GM19467 (cell line): Measurements from ENCODE around the gene CCDC149.

ENCODE experiments used
- ATAC-seq: cut with Tn5 transposase; IDR thresholded peaks from one replicate; pipeline ENCODE4 v1.9.1; 2021; ENCODE audit warnings: mild to moderate bottlenecking, moderate library complexity; ENCODE audit not compliant: unreplicated experiment

The CCDC149 gene

DNA sequence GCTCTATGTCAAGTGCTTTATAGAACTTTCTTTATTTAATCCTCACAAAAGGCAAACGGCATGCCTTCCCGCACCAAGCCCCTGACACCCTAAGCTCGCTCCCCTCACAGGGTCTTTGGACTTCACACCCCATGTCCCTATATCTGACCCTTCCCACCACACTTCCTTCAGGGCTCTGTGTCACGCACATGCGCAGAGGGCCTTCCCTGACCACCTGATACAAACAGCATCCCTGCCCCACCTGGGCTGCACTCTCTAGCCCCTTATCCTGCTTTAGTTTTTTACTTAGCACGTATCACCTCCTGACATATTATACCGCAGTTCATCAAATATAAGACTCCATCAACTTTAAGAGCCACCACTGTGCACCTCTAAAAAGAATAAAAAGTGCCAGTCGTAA lies 67.7 kb downstream of the CCDC149 start:
- ATAC-seq, result no peak

DNA sequence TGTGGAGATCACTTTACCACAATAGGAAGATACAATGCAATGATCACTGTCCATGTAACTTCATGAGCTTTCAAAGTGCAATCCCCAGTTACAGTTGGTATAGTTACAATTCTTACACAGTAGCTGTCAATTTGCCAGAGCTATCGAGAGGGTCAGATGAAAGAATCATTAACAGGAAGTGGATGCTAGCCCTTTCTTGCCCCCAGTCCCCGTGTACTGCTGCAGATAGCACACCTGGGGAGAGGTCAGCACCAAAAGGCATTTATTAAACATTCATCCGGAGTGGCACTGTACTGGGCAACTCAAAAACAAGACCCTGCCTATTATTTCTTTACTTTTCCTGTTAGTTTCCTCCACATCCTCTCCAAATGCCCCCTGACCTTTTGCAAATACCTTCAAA lies 69.7 kb downstream of the CCDC149 start:
- no peak for ATAC-seq

DNA sequence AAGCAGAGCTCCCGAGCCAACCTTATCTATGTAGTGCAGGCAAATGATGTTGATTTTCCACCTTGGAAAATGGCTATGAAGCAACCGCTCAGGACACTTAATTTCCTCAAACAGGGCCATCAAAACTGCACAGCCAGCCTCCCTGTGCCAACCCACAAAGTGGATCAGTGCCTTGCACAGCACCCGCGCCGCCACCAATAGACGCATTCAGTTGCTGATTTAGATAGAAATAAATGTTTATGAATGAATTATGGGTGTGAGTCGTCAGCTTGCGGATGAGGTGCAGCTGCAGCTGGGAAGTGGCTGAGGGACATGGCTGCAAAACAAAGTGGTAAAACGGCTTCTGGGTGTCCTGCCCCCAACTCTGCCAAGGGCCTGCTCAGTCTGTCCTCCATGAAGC lies 70.5 kb downstream of the CCDC149 start:
- no peak for ATAC-seq

DNA sequence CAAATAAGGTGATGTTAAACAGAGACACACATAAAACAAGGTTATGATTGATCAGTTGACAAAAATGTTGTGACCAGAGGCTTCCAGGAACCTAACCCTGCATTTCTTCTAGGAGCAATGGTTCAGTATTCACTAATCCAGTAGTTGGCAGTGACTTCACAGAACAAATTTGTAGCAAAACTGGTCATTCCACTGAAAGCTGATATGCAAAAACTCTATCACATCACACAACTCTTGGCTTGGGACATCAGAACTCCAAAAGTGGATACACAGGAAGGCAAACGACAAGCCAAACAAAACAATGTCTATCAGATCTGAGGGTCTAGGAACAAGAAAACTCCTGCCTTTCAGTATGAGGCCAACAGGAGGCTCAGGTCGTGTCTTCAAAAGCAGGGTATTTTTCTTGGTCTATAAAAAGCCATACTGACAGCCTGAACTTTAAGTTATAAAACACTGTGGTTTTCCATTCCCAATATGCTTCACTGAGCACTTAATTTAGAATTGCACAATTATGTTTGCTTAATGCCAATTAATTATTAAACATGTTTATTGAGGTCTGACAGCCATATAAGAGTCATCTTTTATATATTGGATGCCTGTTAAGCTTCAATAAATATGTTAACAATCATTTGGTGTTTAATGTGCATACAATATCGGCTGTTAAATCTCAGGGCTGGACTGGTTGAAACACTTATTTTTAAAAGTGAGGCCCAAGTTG lies 71.9 kb downstream of the CCDC149 start:
- ATAC-seq, result no peak

DNA sequence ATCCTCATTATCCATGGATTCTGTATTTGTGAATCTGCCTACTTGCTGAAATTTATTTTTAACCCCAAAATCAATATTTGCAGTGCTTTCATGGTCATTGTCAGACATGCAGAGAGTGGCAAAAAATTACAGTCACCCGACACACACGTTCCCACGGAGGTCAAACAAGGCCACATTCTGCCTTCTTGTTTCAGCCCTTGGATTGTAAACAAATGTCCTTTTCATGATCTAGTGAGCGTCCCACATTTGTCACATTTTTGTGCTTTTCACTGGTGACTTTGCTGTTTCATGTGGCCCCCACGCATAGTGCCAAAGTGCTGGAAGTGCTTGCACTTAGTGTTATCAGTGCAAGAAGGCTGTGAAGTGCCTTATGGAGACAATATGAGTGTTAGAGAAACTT lies 72.5 kb downstream of the CCDC149 start:
- ATAC-seq, result no peak

DNA sequence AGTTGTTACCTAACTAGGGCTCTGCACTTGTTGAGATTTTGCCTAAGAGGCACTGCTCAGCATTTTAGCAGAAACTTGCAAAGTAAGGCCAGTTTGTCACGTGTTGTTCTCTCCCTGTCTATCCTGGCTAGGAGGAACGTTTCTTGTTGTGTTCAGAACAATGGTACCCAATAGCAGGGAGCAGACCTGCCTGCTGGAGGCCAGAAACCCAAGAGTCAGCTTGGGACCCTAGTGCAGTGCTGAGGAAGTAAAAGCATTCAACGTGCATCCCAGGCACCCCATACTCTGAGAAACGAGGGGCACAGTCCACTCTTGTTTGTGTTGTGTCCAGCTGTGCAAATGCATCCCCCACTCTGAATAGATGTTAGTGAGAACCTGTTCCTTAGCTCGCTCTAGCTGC lies 75.1 kb downstream of the CCDC149 start:
- no peak for ATAC-seq

DNA sequence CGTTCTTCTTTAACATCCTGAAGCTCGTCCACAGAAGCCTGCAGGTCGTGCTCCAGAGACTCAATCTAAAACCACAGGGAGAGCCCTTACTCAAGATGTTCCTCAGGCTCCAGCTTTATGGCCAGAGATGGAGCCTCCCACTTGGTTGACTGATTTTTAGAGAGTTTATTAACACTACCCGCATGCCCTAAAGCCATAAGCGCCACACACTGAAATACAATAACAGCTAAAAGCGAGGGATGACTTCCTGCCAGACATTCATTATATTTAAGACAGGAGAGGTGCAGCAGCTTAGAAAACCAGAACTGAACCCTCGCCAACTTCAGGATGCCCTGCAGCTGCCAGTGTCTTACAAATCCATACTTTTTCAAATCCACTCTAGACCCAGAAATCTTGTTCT lies 75.5 kb downstream of the CCDC149 start:
- ATAC-seq, result no peak

DNA sequence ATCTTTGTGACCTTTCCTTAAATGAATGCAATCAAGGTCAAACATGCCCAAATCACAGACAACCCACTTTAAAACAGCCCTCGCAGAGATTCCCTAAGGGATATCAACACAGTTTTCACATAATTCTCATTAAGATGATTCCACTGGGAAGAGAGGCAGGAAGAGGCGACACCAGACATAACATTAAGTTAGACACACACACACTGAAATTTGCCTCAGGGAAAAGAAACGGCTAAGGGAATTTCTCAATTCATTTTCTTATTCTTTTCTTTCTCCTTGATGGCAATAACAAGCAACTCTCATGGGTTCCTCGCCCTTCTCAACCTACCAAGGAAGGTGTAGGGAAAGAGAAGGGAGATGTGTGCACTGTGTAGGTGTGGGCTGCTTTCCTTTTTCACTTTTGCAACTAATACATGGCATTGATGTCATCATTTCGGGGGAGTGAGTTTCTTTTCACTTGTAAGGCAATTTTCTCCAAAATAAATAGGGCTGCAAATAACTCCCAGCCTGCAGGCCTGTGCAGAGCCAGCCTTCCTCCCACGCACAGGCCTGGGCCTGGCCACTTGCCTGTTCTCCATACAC lies 76.1 kb downstream of the CCDC149 start:
- ATAC-seq, result no peak

DNA sequence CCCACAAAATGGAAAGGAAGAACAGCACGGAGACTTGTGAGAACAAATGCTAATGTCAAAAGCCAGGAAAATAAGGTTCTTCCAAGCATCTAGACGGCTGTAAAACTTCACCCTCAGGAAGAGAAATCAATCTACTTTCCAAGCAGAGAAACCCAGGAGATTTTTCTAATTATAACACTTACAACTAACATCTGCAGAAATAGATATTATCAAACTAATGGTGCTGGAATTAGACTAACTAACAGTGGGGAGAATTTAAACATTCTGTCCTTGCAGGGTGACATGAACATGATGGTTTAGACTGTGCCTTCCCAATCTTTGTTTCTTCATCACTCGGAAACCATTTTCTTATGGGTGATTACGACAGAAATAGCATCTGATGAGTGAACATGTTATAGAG lies 77.1 kb downstream of the CCDC149 start:
- ATAC-seq, result no peak

DNA sequence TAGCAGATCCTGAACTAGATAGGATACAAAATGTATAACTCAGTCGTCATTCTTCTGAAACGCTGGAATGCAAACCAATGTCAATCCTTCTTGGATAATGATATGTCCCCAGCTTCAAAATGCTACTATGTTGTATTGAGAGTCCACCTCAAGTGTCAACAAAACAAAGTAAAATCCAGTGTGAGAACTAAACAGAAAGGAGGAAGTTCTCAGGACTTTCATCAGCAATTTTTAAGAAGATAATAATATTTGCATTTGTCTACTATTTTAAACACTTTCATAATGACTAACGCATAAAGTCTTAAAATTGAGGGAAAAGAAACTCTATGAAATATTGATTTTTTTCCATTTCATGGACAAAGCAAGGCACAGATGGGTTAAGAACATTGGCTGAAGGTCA lies 81.2 kb downstream of the CCDC149 start:
- ATAC-seq, result no peak

DNA sequence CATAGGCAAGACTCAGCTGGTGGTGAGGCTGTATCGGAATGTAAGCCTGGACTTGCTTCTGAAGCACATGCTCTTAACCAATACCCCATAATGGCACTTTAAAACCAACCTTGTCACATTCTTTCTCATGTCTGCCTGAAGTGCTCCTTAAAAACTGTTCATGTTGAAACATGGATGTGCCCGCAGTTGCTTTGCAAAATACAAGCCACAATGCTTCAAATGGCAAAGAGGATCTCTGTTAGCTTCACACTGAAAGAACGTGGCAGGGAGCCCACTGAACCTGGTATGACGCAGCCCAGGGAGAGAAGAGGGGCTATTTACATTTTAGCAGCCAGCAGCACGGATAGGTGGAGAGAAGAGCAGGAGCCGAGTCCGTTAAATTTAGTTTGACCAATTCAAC lies 88.1 kb downstream of the CCDC149 start:
- ATAC-seq, result no peak

DNA sequence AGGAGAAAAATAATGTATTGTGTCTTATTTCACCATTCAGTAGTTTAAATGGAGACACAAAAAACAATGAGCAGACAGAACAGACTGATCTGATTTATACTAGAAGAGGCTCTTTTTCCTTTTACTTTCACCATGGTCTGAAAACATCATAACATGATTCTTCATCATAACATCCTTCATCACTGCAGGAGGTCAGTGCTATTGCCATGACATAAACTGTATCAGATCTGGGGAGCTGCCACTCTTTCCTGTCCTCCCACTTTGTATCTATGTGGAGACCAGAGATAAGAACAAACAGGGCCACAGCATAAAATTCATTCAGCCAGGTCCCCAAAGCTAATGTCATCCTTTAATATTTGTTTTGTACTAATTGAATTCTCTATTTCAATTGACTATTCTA lies 92.3 kb downstream of the CCDC149 start:
- ATAC-seq, result no peak

DNA sequence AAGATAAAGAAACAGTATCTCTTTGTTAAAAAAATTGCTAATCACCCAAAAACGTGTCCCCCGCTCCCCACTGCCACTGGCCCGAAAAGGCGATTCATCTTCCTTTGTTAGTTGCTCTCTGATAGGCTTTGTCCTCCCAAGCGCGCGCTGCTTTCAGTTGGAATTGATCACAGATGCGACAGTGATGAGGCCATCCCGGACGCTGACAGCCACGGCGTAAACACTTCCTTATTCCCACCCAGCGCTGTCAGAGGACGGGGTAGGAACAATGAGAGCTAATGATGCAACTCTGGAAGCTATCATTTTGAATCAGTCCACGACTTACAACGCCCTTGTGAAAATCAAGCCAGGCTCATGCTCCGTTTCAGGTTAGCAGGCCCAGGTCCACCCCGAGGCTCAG lies 96.0 kb downstream of the CCDC149 start:
- no peak for ATAC-seq

DNA sequence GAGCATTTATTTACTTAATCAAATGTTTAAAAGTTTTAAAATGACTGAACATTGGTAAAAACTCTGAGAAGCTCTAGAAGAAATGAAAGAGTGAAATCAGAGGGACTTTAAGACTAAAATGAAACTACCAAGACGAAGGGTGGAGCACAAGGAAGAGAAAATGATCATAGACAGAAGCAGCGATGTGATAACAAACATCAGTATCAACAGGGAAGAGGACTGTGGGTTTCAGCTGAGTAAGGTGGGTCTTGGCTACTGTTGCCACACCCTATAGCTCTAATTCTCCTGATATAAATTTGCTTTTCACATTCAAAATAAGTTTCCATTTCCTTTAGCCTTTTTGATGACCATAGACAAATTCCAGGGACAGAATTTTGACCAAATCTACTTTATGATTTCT lies 99.1 kb downstream of the CCDC149 start:
- no peak for ATAC-seq

DNA sequence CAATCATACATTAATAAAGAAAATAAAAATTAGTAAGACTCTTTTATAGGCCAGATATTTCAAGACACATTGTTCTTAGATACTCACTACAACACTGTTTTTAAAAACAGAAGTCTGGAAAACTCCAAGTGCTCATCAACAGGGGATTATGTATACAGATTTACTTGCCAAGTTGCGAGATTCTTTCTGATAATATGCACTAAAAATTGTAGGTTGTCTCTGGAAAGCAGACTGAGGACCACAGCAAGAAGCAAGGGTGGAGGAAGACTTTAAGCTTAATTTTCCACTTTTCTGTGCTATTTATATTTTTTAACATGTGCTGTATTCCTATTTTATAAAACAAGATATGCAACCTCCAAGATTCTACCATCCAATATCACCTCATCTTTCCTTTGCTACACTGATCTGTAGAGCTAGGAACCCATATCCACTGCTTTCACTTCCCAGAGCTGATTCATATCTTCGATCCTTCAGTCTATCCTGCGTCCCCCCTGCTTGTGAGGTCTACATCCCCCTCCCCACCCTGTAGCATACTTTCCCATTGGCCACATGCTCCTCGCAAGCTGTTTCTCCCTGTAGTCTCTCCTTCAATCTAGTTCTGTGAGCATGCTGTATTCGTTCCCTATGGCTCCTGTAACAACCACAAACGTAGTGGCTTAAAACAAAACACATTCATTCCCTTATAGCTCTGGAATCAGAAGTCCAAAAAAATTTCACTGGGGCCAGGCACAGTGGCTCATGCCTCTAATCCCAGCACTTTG lies 101.8 kb downstream of the CCDC149 start:
- ATAC-seq, result no peak

DNA sequence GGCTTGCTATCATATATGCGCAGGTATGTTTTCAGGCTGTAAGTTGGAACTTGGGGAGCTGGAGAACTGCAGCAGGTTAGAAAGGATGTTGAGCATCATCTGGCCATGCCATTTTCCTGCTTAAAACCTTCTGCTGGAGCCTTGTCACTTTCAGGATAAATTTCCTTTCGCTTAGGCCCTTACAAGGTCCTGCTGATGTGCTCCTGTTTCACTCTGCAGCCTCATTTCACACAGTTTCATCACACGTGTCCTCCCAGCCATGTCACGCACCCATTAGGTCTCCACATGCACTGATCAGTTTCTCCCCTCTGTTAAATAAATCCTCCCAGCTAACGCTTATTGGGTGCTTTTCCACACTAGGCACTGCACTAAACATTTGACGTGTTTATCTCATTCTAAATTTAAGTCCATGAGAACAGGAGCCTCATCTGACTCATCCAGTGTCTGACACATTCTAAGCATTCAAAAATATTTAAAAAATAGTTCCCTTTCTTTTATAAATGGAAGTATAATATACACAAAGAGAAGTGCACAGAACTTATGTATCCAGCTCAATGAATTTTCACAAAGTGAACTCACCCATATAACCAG lies 102.9 kb downstream of the CCDC149 start:
- ATAC-seq, result no peak

DNA sequence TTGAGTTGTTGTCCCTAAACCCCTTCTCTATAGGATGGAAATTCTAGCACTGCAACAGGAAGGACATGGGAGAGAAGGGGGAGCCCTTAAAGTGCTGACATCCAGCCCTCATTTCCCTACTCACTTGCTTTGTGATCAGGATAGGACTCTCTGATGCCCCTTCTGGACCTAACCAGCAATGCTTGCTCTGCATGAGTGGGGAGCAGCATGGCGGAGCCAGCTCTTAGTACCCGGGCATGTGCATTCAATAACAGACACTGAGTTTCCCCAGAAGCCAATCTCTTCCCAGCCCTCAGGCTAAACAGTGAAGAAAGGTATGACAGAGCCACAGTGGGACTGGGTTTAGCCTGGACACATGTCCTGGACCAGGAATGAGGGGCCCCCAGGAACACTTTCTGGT lies 103.5 kb downstream of the CCDC149 start:
- ATAC-seq, result no peak

DNA sequence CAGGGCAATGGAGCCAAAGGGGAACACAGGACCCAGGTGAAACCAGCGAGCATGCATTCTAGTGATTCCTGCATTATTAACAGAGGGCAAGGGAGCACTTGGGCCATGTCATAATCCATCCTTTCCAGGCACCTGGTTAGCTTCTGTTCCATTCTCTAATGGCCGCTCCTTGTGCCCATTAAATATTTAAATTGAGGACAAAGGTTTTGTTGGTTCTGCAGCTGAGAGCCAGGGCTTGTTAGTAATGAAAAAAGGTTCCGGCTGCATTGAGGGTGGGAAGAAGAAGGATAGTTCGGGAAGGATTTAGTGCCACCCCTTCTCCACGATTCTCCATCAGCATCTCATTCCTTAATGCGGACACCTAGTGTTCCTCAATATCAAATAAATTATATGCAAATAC lies 103.9 kb downstream of the CCDC149 start:
- no peak for ATAC-seq

DNA sequence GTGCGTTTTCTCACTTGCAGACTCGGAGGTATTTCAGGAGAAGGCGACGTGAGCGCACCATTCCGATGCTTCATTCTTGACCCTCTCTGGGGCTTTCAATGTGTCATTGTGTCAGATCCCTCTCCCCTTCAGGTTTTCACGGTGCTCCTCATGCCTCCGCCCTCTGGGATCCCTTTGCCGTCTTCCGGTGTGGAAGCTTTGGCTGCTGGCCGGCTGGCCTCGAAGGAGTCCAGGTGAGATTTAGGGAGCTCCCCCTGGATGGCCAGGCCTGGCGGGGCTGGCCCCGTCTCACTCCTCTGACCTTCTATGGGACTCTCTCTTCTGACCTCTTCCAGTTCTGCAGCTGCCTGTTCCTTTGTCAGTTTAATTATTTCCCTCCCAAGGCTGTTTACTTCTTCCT lies 104.6 kb downstream of the CCDC149 start:
- no peak for ATAC-seq

DNA sequence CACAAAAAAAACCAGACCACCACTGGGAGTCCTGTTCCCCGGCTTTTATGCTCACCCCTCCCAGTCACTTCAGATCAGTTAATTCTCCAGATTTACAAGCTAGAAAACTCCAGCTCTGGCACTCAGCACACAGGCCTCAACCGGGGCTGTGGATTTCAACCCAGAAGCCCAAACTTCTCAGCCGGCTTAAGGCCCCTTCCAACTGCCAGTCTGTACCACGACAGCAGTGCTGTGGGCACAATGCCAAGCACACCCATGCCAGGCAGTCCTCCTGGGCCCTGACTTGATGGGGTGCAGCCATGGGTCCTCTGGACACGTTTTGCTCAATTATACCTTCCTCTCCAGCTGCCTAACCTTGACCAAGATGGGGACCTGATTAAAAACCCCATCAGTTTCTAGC lies 105.2 kb downstream of the CCDC149 start:
- ATAC-seq, result no peak

DNA sequence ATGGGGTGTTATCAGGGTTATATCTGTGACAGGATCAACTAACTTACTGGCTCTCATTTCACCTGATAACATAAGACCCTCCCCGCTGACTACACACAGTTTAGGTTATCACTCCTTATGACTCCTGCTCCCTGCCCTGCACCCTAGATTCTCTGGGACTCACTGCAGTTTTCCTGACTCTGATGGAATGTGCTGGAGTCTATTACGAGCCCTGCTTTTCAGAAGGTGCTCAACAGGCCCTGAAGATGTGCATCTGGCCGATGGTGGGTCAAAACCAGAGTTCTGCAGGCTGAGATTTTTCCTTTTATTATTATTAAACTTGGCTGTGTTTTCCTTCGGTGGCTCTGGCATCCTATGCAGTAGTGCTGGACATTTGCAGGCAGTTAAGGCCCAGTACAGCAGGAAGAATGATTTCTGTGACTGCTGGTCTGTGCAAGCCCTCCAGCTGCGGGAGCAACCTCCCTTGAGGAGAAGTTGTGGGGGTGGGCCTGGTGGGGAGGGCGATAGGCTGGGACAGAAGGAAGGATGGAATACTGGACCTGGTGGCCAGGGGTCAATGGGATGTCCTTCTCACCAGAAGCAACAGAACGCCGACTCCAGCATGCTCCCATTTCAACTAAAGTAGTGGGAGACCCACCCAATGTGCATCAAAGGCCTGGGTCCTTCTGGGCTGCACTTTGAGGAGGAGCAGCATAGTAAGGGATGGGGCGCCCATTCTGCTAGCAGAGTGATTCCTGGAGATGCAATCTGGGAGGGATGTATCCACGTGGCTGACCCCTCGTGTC lies 106.4 kb downstream of the CCDC149 start:
- no peak for ATAC-seq
